ENCODE data around the gene PPP6R2.

DNA sequence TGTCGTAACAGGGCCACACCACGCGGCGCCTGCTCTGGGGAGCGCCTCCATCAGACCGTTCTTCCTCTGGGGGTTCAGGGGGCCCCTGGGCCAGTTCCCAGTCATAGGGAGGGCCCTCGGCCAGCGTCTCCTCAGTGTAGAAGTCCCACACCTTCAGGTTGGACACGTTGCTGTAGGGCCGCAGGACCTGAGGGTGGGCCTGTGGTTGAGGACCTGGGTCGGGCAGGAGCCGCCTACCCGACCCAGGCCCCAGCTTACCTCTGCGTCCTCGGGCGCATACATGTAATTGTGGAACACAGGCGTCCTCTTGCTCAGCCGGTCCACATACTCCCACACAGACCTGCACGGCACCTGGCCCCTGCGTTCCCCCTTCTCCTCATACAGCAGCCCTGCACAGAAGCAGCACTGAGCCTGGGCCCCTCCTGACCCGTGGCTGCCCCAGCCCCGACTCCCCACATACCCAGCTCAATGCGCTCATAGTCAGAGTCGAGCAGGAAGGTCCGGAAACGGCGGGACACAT, 111.5 kb downstream of the PPP6R2 start:
- TF ChIP-seq, protein P1, sequence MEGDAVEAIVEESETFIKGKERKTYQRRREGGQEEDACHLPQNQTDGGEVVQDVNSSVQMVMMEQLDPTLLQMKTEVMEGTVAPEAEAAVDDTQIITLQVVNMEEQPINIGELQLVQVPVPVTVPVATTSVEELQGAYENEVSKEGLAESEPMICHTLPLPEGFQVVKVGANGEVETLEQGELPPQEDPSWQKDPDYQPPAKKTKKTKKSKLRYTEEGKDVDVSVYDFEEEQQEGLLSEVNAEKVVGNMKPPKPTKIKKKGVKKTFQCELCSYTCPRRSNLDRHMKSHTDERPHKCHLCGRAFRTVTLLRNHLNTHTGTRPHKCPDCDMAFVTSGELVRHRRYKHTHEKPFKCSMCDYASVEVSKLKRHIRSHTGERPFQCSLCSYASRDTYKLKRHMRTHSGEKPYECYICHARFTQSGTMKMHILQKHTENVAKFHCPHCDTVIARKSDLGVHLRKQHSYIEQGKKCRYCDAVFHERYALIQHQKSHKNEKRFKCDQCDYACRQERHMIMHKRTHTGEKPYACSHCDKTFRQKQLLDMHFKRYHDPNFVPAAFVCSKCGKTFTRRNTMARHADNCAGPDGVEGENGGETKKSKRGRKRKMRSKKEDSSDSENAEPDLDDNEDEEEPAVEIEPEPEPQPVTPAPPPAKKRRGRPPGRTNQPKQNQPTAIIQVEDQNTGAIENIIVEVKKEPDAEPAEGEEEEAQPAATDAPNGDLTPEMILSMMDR (IDR thresholded peaks at IDR 0.05; ENCODE audit: poor library complexity, severe bottlenecking) = no peak
- no peak for TF ChIP-seq RAD21 (conservative IDR thresholded peaks at IDR 0.05)
- no peak for TF ChIP-seq POLR2AphosphoS5 (IDR thresholded peaks at IDR 0.05)

All from neural cell (in vitro differentiated cells).